ENCODE measurements around the gene ZMIZ1.
A peak's percentile ranks its signal among the peaks of the same experiment; 100 is the strongest.

Gene ZMIZ1

GRCh38 chr10:79229830-79230327 lies 161.1 kb downstream of the ZMIZ1 start:
- ChIA-PET CTCF (interaction anchor here (2.4 kb wide), 1 partner anchor 35 kb away, joined by 5 read pairs; no protein-coding TSS in a partner anchor), POLR2A (no interaction called here)
- TF ChIP-seq ZNF555 (tag by site-specific recombination; conservative IDR thresholded peaks at IDR 0.05): no peak
- TF ChIP-seq ZNF768 (tag by site-specific recombination; IDR thresholded peaks at IDR 0.05): 0 out of 2 replicates have a peak, but pooled peaks have one; percentile 47
- TF ChIP-seq ZBTB6 (tag by site-specific recombination; IDR thresholded peaks at IDR 0.05): no peak
- TF ChIP-seq ZNF366 (tag by site-specific recombination; conservative IDR thresholded peaks at IDR 0.05): 0 out of 2 replicates have a peak, but pooled peaks have one; percentile 42
- TF ChIP-seq HOXC10 (CRISPR knock-in tag; IDR thresholded peaks at IDR 0.05): no peak
- TF ChIP-seq PRDM6 (tag by site-specific recombination; IDR thresholded peaks at IDR 0.05): no peak
- TF ChIP-seq ZSCAN16 (tag by site-specific recombination; IDR thresholded peaks at IDR 0.05): no peak
- TF ChIP-seq PRDM1 (tag by site-specific recombination; IDR thresholded peaks at IDR 0.05): peak; percentile 99
- TF ChIP-seq ZNF155 (tag by site-specific recombination; IDR thresholded peaks at IDR 0.05): no peak
- peaks cover 0 to 2% of the 10 kb centered on the region in 2 experiments; a peak in 1 of 3 replicates for H3K36me3 ChIP-seq (ENCODE audit: control insufficient read depth in 2 of 2, insufficient read depth in 1 of 2, low read length in 2 of 2)
- H3K4me3 ChIP-seq (ENCODE audit: low read depth, low read length): no peak overlapping the region
- no peaks in the 10 kb centered on the region for H3K9me3 ChIP-seq (ENCODE audit: control insufficient read depth, insufficient read depth, low read depth, low read length)
- H3K4me1 ChIP-seq (ENCODE audit: control insufficient read depth, insufficient read depth, low read length): 0 out of 2 replicates have a peak, but pooled peaks cover 3% of the 10 kb centered on the region
- H3K27ac ChIP-seq (ENCODE audit: extremely low read depth, low read depth, low read length): no peak overlapping the region

GRCh38 chr10:79230328-79230830 lies 161.6 kb downstream of the ZMIZ1 start:
- CTCF ChIA-PET: no interaction called here
- Histone ChIP-seq H3K36me3 (ENCODE audit: control insufficient read depth in 2 of 2, insufficient read depth in 1 of 2, low read length in 2 of 2) (peaks cover 0 to 2% of the 10 kb centered on the region in 2 experiments; a peak in 1 of 3 replicates), H3K27ac (ENCODE audit: extremely low read depth, low read depth, low read length) (no peak overlapping the region), H3K4me3 (ENCODE audit: low read depth, low read length) (no peak overlapping the region), H3K4me1 (ENCODE audit: control insufficient read depth, insufficient read depth, low read length) (0 out of 2 replicates have a peak, but pooled peaks cover 3% of the 10 kb centered on the region), H3K9me3 (ENCODE audit: control insufficient read depth, insufficient read depth, low read depth, low read length) (no peaks in the 10 kb centered on the region)
- peak; percentile 36; the same call in 1 of the 2 replicates for TF ChIP-seq ZIC2 (tag by site-specific recombination; IDR thresholded peaks at IDR 0.05)
- TF ChIP-seq ZNF223 (tag by site-specific recombination; IDR thresholded peaks at IDR 0.05): no peak
- TF ChIP-seq KLF9 (tag by site-specific recombination; IDR thresholded peaks at IDR 0.05; ENCODE audit: low read depth): peak; percentile 51
- peak; percentile 70; the same call in 1 of the 2 replicates for TF ChIP-seq ATF2 (tag by site-specific recombination; IDR thresholded peaks at IDR 0.05; ENCODE audit: low read depth)
- POLR2A ChIA-PET: interaction anchor here (1.3 kb wide), 1 partner anchor 12 kb away, joined by 3 read pairs; no protein-coding TSS in a partner anchor

GRCh38 chr10:79230850-79231249 lies 162.1 kb downstream of the ZMIZ1 start:
- Histone ChIP-seq H3K36me3 (ENCODE audit: control insufficient read depth in 2 of 2, insufficient read depth in 1 of 2, low read length in 2 of 2) (peaks cover 0 to 2% of the 10 kb centered on the region in 2 experiments; a peak in 1 of 3 replicates), H3K4me1 (ENCODE audit: control insufficient read depth, insufficient read depth, low read length) (0 out of 2 replicates have a peak, but pooled peaks cover 3% of the 10 kb centered on the region), H3K4me3 (ENCODE audit: low read depth, low read length) (no peak overlapping the region), H3K27ac (ENCODE audit: extremely low read depth, low read depth, low read length) (no peak overlapping the region), H3K9me3 (ENCODE audit: control insufficient read depth, insufficient read depth, low read depth, low read length) (no peaks in the 10 kb centered on the region)
- ChIA-PET POLR2A (interaction anchor here (1.3 kb wide), 1 partner anchor 11 kb away, joined by 3 read pairs; no protein-coding TSS in a partner anchor), CTCF (no interaction called here)
- TF ChIP-seq ZBTB8A (tag by site-specific recombination; IDR thresholded peaks at IDR 0.05) (no peak), ZNF341 (tag by site-specific recombination; IDR thresholded peaks at IDR 0.05; ENCODE audit: low read depth) (no peak), ZNF837 (tag by site-specific recombination; IDR thresholded peaks at IDR 0.05) (no peak), ZNF335 (tag by site-specific recombination; conservative IDR thresholded peaks at IDR 0.05) (no peak), ZNF701 (tag by site-specific recombination; IDR thresholded peaks at IDR 0.05) (no peak), SCRT1 (tag by site-specific recombination; IDR thresholded peaks at IDR 0.05; ENCODE audit: borderline replicate concordance) (no peak), PRDM6 (tag by site-specific recombination; IDR thresholded peaks at IDR 0.05) (no peak)

Data from HEK293 (cell line).